ENCODE data around the gene GRWD1.

GRWD1 gene

DNA sequence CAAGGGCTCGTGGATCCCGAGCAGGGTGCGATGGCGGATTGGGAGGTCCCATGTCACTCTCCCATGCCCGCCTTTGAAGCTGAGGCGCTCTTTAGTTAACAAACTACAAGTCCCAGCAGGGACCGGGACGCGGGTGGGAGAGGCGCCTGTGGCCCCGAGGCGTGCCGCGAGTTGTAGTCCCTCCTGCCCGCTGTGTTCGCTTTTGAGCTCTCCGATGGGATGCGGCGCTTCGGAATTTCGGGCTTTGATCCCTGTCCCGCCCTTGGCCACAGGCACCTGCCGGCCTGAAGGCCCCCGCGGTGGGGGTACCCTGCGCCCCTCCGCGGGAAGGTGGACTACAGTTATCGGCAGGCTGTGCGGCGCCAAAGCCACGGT lies 34.4 kb downstream of the GRWD1 start:
- no peak for TF ChIP-seq CTCF (IDR thresholded peaks at IDR 0.05; ENCODE audit: low read length)
- no peak for TF ChIP-seq EZH2 (IDR thresholded peaks at IDR 0.05; ENCODE audit: borderline replicate concordance, low read length)
- Histone ChIP-seq H3F3A (ENCODE audit: insufficient read depth, low read length) (no peaks in the 10 kb centered on the region), H3K27ac (ENCODE audit: low read depth, low read length, poor library complexity, severe bottlenecking) (no peak overlapping the region), H3K4me2 (ENCODE audit: low read length) (no peak overlapping the region), H4K20me1 (ENCODE audit: insufficient read depth, low read length) (no peaks in the 10 kb centered on the region), H3K4me3 (ENCODE audit: low read depth, low read length, poor library complexity, severe bottlenecking) (no peak overlapping the region), H2AFZ (ENCODE audit: low read length) (no peak overlapping the region), H3K79me2 (ENCODE audit: insufficient read depth, low read length) (no peaks in the 10 kb centered on the region), H3K36me3 (ENCODE audit: insufficient read depth, low read length) (peaks cover 27% of the 10 kb centered on the region), H3K9me3 (ENCODE audit: low read length) (no peaks in the 10 kb centered on the region), H3K4me1 (ENCODE audit: insufficient read depth, low read length, severe bottlenecking) (no peaks in the 10 kb centered on the region), H3K27me3 (ENCODE audit: insufficient read depth, low read length) (no peaks in the 10 kb centered on the region), H3K9me2 (ENCODE audit: low read depth, low read length) (no peaks in the 10 kb centered on the region), H3K9ac (ENCODE audit: low read length) (no peak overlapping the region)

DNA sequence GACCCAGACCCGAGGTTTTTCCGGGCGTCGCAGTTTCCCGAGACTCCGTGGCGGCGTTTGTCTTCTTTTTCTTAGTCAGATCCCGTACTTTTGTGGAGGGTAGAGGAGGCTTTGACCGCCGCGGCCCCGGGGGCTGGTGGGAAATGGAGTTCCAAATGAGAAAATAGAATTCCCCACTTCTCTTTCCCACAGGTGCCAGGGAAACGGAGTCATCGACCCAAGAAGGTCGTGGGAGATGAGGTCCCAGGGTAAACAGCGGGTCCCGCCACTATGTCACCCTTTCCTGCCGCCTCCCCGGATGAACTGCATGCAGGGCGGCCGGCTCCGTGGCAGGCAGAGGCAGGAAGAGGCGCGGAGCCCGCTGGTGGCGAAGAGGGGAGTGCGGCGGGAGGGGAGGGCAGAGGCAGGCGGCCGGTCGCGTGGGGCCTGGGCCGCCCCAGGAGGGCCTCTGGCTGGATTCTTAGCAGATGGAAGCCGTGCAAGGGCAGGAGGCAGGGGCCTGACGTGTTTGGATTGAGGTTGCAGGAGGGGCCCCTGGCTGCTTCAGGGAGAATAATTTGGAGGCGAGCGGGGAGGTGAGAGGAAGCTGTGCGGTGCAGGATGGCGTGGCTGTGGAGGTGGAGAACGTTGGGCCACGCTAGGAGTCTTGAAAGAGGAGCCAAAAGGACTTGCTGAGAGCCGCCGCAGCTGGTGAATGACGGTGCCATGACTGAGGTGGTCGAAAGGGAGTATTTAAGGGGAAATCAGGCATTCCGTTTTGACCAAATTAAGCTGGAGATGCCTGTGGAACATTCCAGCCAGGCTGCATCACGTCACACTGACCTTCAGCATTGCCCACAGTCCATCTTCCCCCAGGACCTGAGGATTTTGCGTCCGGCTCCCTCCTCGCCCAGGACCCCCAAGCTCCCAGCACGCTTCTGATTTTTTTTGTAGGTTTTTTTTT lies 35.0 kb downstream of the GRWD1 start:
- Histone ChIP-seq H2AFZ (ENCODE audit: low read length) (no peak overlapping the region), H3K9me2 (ENCODE audit: low read depth, low read length) (no peaks in the 10 kb centered on the region), H3K9ac (ENCODE audit: low read length) (no peak overlapping the region), H3K4me3 (ENCODE audit: low read depth, low read length, poor library complexity, severe bottlenecking) (no peak overlapping the region), H3K27me3 (ENCODE audit: insufficient read depth, low read length) (no peaks in the 10 kb centered on the region), H3K27ac (ENCODE audit: low read depth, low read length, poor library complexity, severe bottlenecking) (no peak overlapping the region), H3F3A (ENCODE audit: insufficient read depth, low read length) (no peaks in the 10 kb centered on the region), H3K79me2 (ENCODE audit: insufficient read depth, low read length) (no peaks in the 10 kb centered on the region), H4K20me1 (ENCODE audit: insufficient read depth, low read length) (no peaks in the 10 kb centered on the region), H3K9me3 (ENCODE audit: low read length) (no peaks in the 10 kb centered on the region), H3K36me3 (ENCODE audit: insufficient read depth, low read length) (peaks cover 20% of the 10 kb centered on the region), H3K4me2 (ENCODE audit: low read length) (no peak overlapping the region), H3K4me1 (ENCODE audit: insufficient read depth, low read length, severe bottlenecking) (no peaks in the 10 kb centered on the region)
- TF ChIP-seq EZH2 (IDR thresholded peaks at IDR 0.05; ENCODE audit: borderline replicate concordance, low read length) (no peak), CTCF (IDR thresholded peaks at IDR 0.05; ENCODE audit: low read length) (no peak)

- H3K9me2 ChIP-seq (ENCODE audit: low read depth, low read length) = no peaks in the 10 kb centered on the region
- no peak overlapping the region for H3K4me3 ChIP-seq (ENCODE audit: low read depth, low read length, poor library complexity, severe bottlenecking)
- no peaks in the 10 kb centered on the region for H3K79me2 ChIP-seq (ENCODE audit: insufficient read depth, low read length)
- no peak overlapping the region for H3K9ac ChIP-seq (ENCODE audit: low read length)
- no peaks in the 10 kb centered on the region for H3K9me3 ChIP-seq (ENCODE audit: low read length)
- no peak overlapping the region for H3K27ac ChIP-seq (ENCODE audit: low read depth, low read length, poor library complexity, severe bottlenecking)
- no peaks in the 10 kb centered on the region for H4K20me1 ChIP-seq (ENCODE audit: insufficient read depth, low read length)
- H3F3A ChIP-seq (ENCODE audit: insufficient read depth, low read length) = no peaks in the 10 kb centered on the region
- H2AFZ ChIP-seq (ENCODE audit: low read length) = no peak overlapping the region
- no peak overlapping the region for H3K4me2 ChIP-seq (ENCODE audit: low read length)
- H3K4me1 ChIP-seq (ENCODE audit: insufficient read depth, low read length, severe bottlenecking) = no peaks in the 10 kb centered on the region
- peaks cover 14% of the 10 kb centered on the region; the same call in 1 of the 2 replicates for H3K36me3 ChIP-seq (ENCODE audit: insufficient read depth, low read length)
- H3K27me3 ChIP-seq (ENCODE audit: insufficient read depth, low read length) = no peaks in the 10 kb centered on the region
- TF ChIP-seq CTCF (IDR thresholded peaks at IDR 0.05; ENCODE audit: low read length) = no peak
- TF ChIP-seq EZH2 (IDR thresholded peaks at IDR 0.05; ENCODE audit: borderline replicate concordance, low read length) = no peak
These were observed 36.3 kb downstream of the GRWD1 start for GRCh38 chr19:48481846-48482639.
